ENCODE results near the gene APELA. TPM values are rescaled to one million over a fixed set of nuclear protein-coding genes. Genes with fewer than 3 reads are reported as not detected.

APELA gene
- total and polyA plus RNA-seq, 2 of the 4 experiments (the other 2 are of a cell fraction), result not detected

Other genes with a start within 250 kb of the APELA start
- gene SMIM31, start 123.0 kb upstream of the APELA start, total RNA-seq (2012; rRNA removed), result not detected in 2 replicates
- gene SMIM31, start 123.0 kb upstream of the APELA start, polyA plus RNA-seq (2012; rRNA removed), result not detected in 2 replicates
- 4.2 and 4.7 TPM in 2 replicates for gene TRIM61, start 100.5 kb downstream of the APELA start, total RNA-seq (2012; rRNA removed)
- gene TRIM61, start 100.5 kb downstream of the APELA start, polyA plus RNA-seq (2012; rRNA removed), result 1.5 and 1.6 TPM in 2 replicates
- not detected in 2 replicates for gene TRIM60, start 154.8 kb downstream of the APELA start, total RNA-seq (2012; rRNA removed)
- gene TRIM60, start 154.8 kb downstream of the APELA start, polyA plus RNA-seq (2012; rRNA removed), result not detected in 2 replicates
- gene TRIM75, start 176.7 kb downstream of the APELA start, total RNA-seq (2012; rRNA removed), result not detected in 2 replicates
- not detected in 2 replicates for gene TRIM75, start 176.7 kb downstream of the APELA start, polyA plus RNA-seq (2012; rRNA removed)
- 11.1 and 17.2 TPM in 2 replicates for gene TMEM192, start 235.7 kb downstream of the APELA start, total RNA-seq (2012; rRNA removed)
- gene TMEM192, start 235.7 kb downstream of the APELA start, polyA plus RNA-seq (2012; rRNA removed), result 6.4 and 7.7 TPM in 2 replicates